Hematopoietic multipotent progenitor cell treated with erythropoietin and hydrocortisone succinate and interleukin-3 and kit ligand, for 17 days (in vitro differentiated cells): ENCODE data around the gene RAPSN.

Experiments
- DNase-seq: peaks from one replicate; pipeline ENCODE4 v3.0.0-alpha.2; 2015; ENCODE audit warnings: low spot score

The RAPSN gene

GRCh38 chr11:47464483-47464882 is 15.5 kb upstream of the RAPSN start:
- DNase-seq = no peak

GRCh38 chr11:47461876-47462275 is 12.9 kb upstream of the RAPSN start:
- no peak for DNase-seq

GRCh38 chr11:47460571-47461235 is 11.8 kb upstream of the RAPSN start:
- no peak for DNase-seq

- DNase-seq = peak; percentile 68
Observed at GRCh38 chr11:47454258-47454671, 5.3 kb upstream of the RAPSN start.

GRCh38 chr11:47453365-47453764 is 4.4 kb upstream of the RAPSN start:
- DNase-seq = no peak

- no peak for DNase-seq
Observed at GRCh38 chr11:47451990-47452389, 3.1 kb upstream of the RAPSN start.

- DNase-seq = no peak
Observed at GRCh38 chr11:47451436-47451835, 2.5 kb upstream of the RAPSN start.

GRCh38 chr11:47449541-47449940 is 605 bp upstream of the RAPSN start:
- DNase-seq = no peak

- DNase-seq = no peak
Observed at GRCh38 chr11:47447906-47448305, 1.0 kb downstream of the RAPSN start.

- DNase-seq = no peak
Observed at GRCh38 chr11:47446833-47447232, 2.1 kb downstream of the RAPSN start.

GRCh38 chr11:47445840-47446239 is 3.1 kb downstream of the RAPSN start:
- DNase-seq = no peak

- DNase-seq = no peak
Observed at GRCh38 chr11:47443817-47444216, 5.1 kb downstream of the RAPSN start.

- no peak for DNase-seq
Observed at GRCh38 chr11:47443028-47443700, 5.8 kb downstream of the RAPSN start.

- no peak for DNase-seq
Observed at GRCh38 chr11:47442514-47442913, 6.4 kb downstream of the RAPSN start.

- no peak for DNase-seq
Observed at GRCh38 chr11:47441421-47441820, 7.5 kb downstream of the RAPSN start.

GRCh38 chr11:47440054-47440476 is 8.9 kb downstream of the RAPSN start:
- no peak for DNase-seq

- DNase-seq = no peak
Observed at GRCh38 chr11:47438721-47439120, 10.2 kb downstream of the RAPSN start.

- DNase-seq = no peak
Observed at GRCh38 chr11:47437746-47438418, 11.1 kb downstream of the RAPSN start.

GRCh38 chr11:47437218-47437745 is 11.7 kb downstream of the RAPSN start:
- no peak for DNase-seq

GRCh38 chr11:47436726-47437125 is 12.2 kb downstream of the RAPSN start:
- no peak for DNase-seq

GRCh38 chr11:47435687-47436086 is 13.2 kb downstream of the RAPSN start:
- no peak for DNase-seq

GRCh38 chr11:47434011-47434786 is 14.7 kb downstream of the RAPSN start:
- DNase-seq = no peak
